ENCODE results near the gene FAM186B.

FAM186B gene

GRCh38 chr12:49648712-49649003, 43.2 kb upstream of the FAM186B start:
- in situ Hi-C loops (cut with MboI; ENCODE audit: low sequenced_read_pairs, unreplicated experiment): no loop called here
- no peak for TF ChIP-seq CTCF (IDR thresholded peaks at IDR 0.05; ENCODE audit: borderline replicate concordance, control extremely low read depth, extremely low read depth, insufficient read depth, missing control alignments)
- no peak for DNase-seq (ENCODE audit: low spot score)

GRCh38 chr12:49647827-49648711, 42.6 kb upstream of the FAM186B start:
- DNase-seq (ENCODE audit: low spot score): no peak
- no peak for TF ChIP-seq CTCF (IDR thresholded peaks at IDR 0.05; ENCODE audit: borderline replicate concordance, control extremely low read depth, extremely low read depth, insufficient read depth, missing control alignments)
- in situ Hi-C loops (cut with MboI; ENCODE audit: low sequenced_read_pairs, unreplicated experiment): no loop called here

- no peak for TF ChIP-seq CTCF (IDR thresholded peaks at IDR 0.05; ENCODE audit: borderline replicate concordance, control extremely low read depth, extremely low read depth, insufficient read depth, missing control alignments)
- DNase-seq (ENCODE audit: low spot score): no peak
- in situ Hi-C loops (cut with MboI; ENCODE audit: low sequenced_read_pairs, unreplicated experiment): no loop called here
Observed at GRCh38 chr12:49646871-49647654, 41.6 kb upstream of the FAM186B start.

DNA sequence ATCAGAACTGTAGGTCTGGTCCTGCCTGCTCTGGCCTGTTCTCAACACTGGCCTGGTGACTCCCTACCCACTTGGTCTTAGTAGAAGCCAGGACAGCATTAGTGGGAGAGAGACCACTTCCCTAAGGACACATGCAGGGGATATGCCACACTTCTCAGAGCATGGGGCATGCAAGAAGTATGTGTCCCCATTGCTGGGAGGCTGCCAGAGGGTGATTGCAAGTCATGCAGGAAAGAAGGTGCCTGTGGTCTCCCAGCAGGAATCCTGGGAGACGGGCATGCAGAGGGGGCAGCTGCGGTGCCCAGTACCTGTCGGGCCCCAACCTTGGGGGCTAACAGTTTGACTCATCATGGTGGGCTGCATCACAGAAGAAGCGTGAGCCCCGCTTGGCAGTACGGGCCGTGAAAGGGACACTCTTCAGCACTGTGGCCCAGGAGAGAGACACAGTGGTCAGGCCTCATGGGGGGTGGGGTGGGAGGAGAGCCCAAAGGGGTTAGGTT, 40.9 kb upstream of the FAM186B start:
- no peak for TF ChIP-seq CTCF (IDR thresholded peaks at IDR 0.05; ENCODE audit: borderline replicate concordance, control extremely low read depth, extremely low read depth, insufficient read depth, missing control alignments)
- in situ Hi-C loops (cut with MboI; ENCODE audit: low sequenced_read_pairs, unreplicated experiment): no loop called here
- no peak for DNase-seq (ENCODE audit: low spot score)

DNA sequence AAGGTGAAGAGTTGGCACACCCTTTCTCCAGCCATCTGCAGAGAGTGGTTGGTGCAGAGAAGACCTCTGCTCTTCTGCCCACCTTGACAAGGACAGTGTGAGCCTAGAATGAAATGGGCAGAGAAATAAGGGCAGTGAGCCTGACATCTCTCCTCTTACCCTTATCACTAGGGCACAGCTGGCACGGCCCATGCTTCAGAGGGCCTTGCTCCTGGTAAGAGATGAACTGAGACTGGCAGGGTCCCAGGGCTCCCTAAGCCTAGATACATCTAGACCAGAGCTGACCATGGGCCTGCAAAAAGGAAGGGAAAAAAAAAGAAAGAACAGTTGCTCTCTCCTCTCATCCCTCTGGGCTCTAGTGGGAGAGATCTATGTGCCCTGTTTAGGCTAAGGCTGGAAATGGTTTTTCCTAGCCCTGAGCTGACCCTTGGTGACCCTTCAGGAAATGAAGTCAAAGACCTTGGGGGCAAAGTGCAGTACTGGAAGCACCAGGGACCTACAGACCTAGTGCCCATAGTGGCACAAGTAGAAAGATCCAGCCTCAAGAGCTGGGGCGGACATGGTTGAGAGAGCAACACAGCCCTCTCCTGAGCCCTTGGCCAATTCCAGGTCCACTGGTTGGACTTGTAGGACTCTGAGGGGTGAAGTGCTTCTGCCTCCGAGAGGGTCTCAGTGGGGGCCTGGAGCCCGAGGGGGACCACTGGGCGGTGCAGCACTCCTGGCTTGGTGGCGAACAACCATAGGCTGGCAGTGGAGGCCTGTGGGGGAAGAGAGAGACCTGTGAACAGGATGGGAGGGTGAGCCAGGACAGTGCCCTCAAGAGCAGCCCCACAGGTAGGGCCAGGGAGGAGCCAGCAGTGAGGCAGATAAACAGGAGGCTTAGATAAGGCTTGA, 40.0 kb upstream of the FAM186B start:
- in situ Hi-C loops (cut with MboI; ENCODE audit: low sequenced_read_pairs, unreplicated experiment): no loop called here
- DNase-seq (ENCODE audit: low spot score): no peak
- TF ChIP-seq CTCF (IDR thresholded peaks at IDR 0.05; ENCODE audit: borderline replicate concordance, control extremely low read depth, extremely low read depth, insufficient read depth, missing control alignments): no peak

DNA sequence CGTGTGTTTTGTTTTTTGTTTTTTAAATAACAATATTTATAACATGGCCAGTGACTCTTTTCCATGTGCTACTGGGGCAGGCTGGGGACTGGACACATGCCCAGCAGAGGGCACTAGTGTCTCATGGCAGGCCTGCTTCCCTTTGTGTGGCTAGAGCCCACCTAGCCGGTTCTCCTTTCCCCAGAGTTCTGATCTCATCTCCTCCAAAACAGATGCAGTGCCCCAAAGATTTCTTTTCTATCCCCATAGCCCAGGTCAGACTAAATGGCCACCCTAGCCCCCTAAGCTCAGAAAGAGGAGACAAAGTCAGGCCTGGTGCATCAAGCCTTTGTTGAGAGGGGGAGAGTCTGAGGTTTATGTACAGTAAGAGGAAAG, 39.2 kb upstream of the FAM186B start:
- in situ Hi-C loops (cut with MboI; ENCODE audit: low sequenced_read_pairs, unreplicated experiment): loop anchor here (5.0 kb wide), 1 partner anchor 68 kb away; no protein-coding TSS in a partner anchor
- DNase-seq (ENCODE audit: low spot score): peak; percentile 88
- TF ChIP-seq CTCF (IDR thresholded peaks at IDR 0.05; ENCODE audit: borderline replicate concordance, control extremely low read depth, extremely low read depth, insufficient read depth, missing control alignments): peak; percentile 87

All from GM13976 (cell line).